K562 (cell line): ENCODE results near the gene UNC5B. TPM values are rescaled to one million over a fixed set of nuclear protein-coding genes. Genes with fewer than 3 reads are reported as not detected.
A peak's percentile ranks its signal among the peaks of the same experiment; 100 is the strongest.

Experiments
- CBFA2T2 ChIP-seq: fragments of 450-650 bp; conservative IDR thresholded peaks from 2 replicates; pipeline ENCODE4 v1.6.1; 2017; ENCODE audit warnings: mild to moderate bottlenecking
- ETS2 ChIP-seq: IDR thresholded peaks from 2 replicates; pipeline ENCODE4 v1.6.1; 2016; ENCODE audit warnings: borderline replicate concordance, missing genetic modification characterization, mild to moderate bottlenecking, moderate library complexity, missing compliant biosample characterization; ENCODE audit not compliant: poor library complexity, severe bottlenecking
- HEY1 ChIP-seq: fragments of 250-450 bp; sonication (Bioruptor Pico); IDR thresholded peaks from 2 replicates; pipeline ENCODE4 v1.5.0; 2020; ENCODE audit warnings: mild to moderate bottlenecking, moderate library complexity, borderline replicate concordance
- JUNB ChIP-seq: fragments of 450-650 bp; formaldehyde crosslinking; conservative IDR thresholded peaks from 2 replicates; pipeline ENCODE4 v1.4.0; 2020; ENCODE audit warnings: mild to moderate bottlenecking
- MAFG ChIP-seq: fragments of 450-650 bp; conservative IDR thresholded peaks from 2 replicates; pipeline ENCODE4 v1.6.1; 2016; ENCODE audit warnings: missing genetic modification characterization, missing compliant biosample characterization
- MNT ChIP-seq, 2 experiments: fragments of 450-650 bp; conservative IDR thresholded peaks; 2 replicates each; pipeline ENCODE4 v1.6.1; 2017; ENCODE audit warnings: mild to moderate bottlenecking in 2 of 2, moderate library complexity in 2 of 2
- POLR2AphosphoS2 ChIP-seq: IDR thresholded peaks from 2 replicates; pipeline ENCODE4 v1.6.1; 2012; ENCODE audit warnings: low read length, improper control_type of control experiment
- PYGO2 ChIP-seq: fragments of 450-650 bp; IDR thresholded peaks from 2 replicates; pipeline ENCODE4 v1.6.1; 2016; ENCODE audit warnings: mild to moderate bottlenecking, missing genetic modification characterization, moderate library complexity, missing compliant biosample characterization
- SAFB ChIP-seq: fragments of 200-400 bp; formaldehyde crosslinking; IDR thresholded peaks from 2 replicates; pipeline ENCODE4 v1.6.1; 2017; ENCODE audit warnings: low read depth, low read length, borderline replicate concordance
- SAFB2 ChIP-seq: fragments of 200-400 bp; formaldehyde crosslinking; IDR thresholded peaks from 2 replicates; pipeline ENCODE4 v1.6.1; 2018; ENCODE audit warnings: borderline replicate concordance, low read length, low read depth, moderate library complexity; ENCODE audit not compliant: severe bottlenecking
- TAF1 ChIP-seq: IDR thresholded peaks from 2 replicates; pipeline ENCODE4 v1.6.1; 2011; ENCODE audit warnings: mild to moderate bottlenecking, low read length, moderate library complexity; ENCODE audit not compliant: insufficient read depth, control insufficient read depth, severe bottlenecking; ENCODE audit errors: extremely low read depth
- TEAD4 ChIP-seq, 2 experiments: sonication (generic) in 1 of 2; formaldehyde crosslinking in 1 of 2; IDR thresholded peaks; 2 replicates each; pipeline versions ENCODE4 v1.6.1 to v1.8.0; 2012 to 2022; ENCODE audit warnings: borderline replicate concordance in 1 of 2, inconsistent platforms in 1 of 2, low read length in 1 of 2, mild to moderate bottlenecking in 1 of 2, missing genetic modification reagents in 1 of 2
- UBTF ChIP-seq, 2 experiments: IDR thresholded peaks; 2 replicates each; pipeline ENCODE4 v1.6.1; 2012; ENCODE audit warnings: improper control_type of control experiment in 2 of 2, low read depth in 2 of 2, low read length in 2 of 2, borderline replicate concordance in 1 of 2
- ZNF121 ChIP-seq: sonication (generic); formaldehyde crosslinking; conservative IDR thresholded peaks from 2 replicates; pipeline ENCODE4 v1.8.0; 2022; ENCODE audit warnings: missing genetic modification reagents
- ZNF24 ChIP-seq: fragments of 450-650 bp; IDR thresholded peaks from 2 replicates; pipeline ENCODE4 v1.6.1; 2016
- ZNF263 ChIP-seq: sonication (generic); formaldehyde crosslinking; IDR thresholded peaks from 2 replicates; pipeline ENCODE4 v1.8.0; 2022; ENCODE audit warnings: mild to moderate bottlenecking, missing genetic modification reagents, borderline replicate concordance
- polyA plus RNA-seq, 8 experiments: library from polyadenylated mRNA; depleted of rRNA in 4 of 8; stranded (reverse) in 5 of 8; unstranded in 3 of 8; fragments of >200 nt; fragmentation: Nextera tagmentation in 2 of 8; fragmentation: Illumina TruSeq in 1 of 8; extraction: Ambion mirVana in 2 of 8; extraction: Trizol in 1 of 8; gene quantifications; 2 replicates each; pipeline versions ENCODE4 v1.2.1 to v1.2.3, GENCODE V29; 2011 to 2014; ENCODE audit warnings: inconsistent platforms in 1 of 8, missing spikeins in 1 of 8
- total RNA-seq, 7 experiments: library from RNA; depleted of rRNA in 6 of 7; stranded (reverse); fragments of >200 nt in 6 of 7; fragmentation: Illumina TruSeq in 2 of 7; extraction: Trizol in 2 of 7; gene quantifications; 2 replicates each; pipeline versions ENCODE4 v1.2.1 to v1.2.3, GENCODE V29; 2011 to 2021; ENCODE audit warnings: low replicate concordance in 1 of 7
- TF ChIP-seq, protein P1 (sequence below): fragments of 200-400 bp; formaldehyde crosslinking; IDR thresholded peaks from 2 replicates; pipeline ENCODE4 v1.6.1; 2017; ENCODE audit warnings: mild to moderate bottlenecking, low read depth, low read length, moderate library complexity
- TF ChIP-seq, protein P2 (sequence below): fragments of 450-650 bp; IDR thresholded peaks from 2 replicates; pipeline ENCODE4 v1.6.1; 2016

The UNC5B gene
- total and polyA plus RNA-seq, 9 of the 15 experiments (the other 6 are each of a cell fraction or from before 2014, with no cell fraction given) = 0.10 to 8.4 (median 2.1) TPM

- peak in 1 of 2 experiments; percentile 71; a peak in 2 of 4 replicates for TF ChIP-seq UBTF (IDR thresholded peaks at IDR 0.05; ENCODE audit: borderline replicate concordance in 1 of 2, low read depth in 2 of 2, low read length in 2 of 2)
- no peak for TF ChIP-seq TAF1
- TF ChIP-seq ETS2 (tag) = no peak
- no peak for TF ChIP-seq MNT (conservative IDR thresholded peaks at IDR 0.05)
- TF ChIP-seq TEAD4 (IDR thresholded peaks at IDR 0.05; ENCODE audit: low read length) = no peak
- no peak for TF ChIP-seq TEAD4 (CRISPR knock-in tag; IDR thresholded peaks at IDR 0.05; ENCODE audit: borderline replicate concordance)
- no peak for TF ChIP-seq CBFA2T2
- TF ChIP-seq POLR2AphosphoS2 = no peak
- TF ChIP-seq, protein P1, sequence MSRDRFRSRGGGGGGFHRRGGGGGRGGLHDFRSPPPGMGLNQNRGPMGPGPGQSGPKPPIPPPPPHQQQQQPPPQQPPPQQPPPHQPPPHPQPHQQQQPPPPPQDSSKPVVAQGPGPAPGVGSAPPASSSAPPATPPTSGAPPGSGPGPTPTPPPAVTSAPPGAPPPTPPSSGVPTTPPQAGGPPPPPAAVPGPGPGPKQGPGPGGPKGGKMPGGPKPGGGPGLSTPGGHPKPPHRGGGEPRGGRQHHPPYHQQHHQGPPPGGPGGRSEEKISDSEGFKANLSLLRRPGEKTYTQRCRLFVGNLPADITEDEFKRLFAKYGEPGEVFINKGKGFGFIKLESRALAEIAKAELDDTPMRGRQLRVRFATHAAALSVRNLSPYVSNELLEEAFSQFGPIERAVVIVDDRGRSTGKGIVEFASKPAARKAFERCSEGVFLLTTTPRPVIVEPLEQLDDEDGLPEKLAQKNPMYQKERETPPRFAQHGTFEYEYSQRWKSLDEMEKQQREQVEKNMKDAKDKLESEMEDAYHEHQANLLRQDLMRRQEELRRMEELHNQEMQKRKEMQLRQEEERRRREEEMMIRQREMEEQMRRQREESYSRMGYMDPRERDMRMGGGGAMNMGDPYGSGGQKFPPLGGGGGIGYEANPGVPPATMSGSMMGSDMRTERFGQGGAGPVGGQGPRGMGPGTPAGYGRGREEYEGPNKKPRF = no peak
- no peak for TF ChIP-seq ZNF24
- no peak for TF ChIP-seq JUNB (CRISPR knock-in tag)
- TF ChIP-seq PYGO2 = no peak
- TF ChIP-seq ZNF121 (CRISPR knock-in tag) = no peak; the same call in 1 of the 2 replicates
- no peak for TF ChIP-seq MAFG (tag)
- TF ChIP-seq, protein P2, sequence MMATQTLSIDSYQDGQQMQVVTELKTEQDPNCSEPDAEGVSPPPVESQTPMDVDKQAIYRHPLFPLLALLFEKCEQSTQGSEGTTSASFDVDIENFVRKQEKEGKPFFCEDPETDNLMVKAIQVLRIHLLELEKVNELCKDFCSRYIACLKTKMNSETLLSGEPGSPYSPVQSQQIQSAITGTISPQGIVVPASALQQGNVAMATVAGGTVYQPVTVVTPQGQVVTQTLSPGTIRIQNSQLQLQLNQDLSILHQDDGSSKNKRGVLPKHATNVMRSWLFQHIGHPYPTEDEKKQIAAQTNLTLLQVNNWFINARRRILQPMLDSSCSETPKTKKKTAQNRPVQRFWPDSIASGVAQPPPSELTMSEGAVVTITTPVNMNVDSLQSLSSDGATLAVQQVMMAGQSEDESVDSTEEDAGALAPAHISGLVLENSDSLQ = peak; percentile 87
- no peak for TF ChIP-seq ZNF263 (CRISPR knock-in tag)
- no peak for TF ChIP-seq HEY1
- no peak for TF ChIP-seq SAFB
- no peak for TF ChIP-seq SAFB2
Observed at GRCh38 chr10:71234970-71235685, 22.8 kb downstream of the UNC5B start (continued).
